HUDEP-2 (cell line): ENCODE results near the gene SLC4A8.

Experiments used
- DNase-seq, 76 experiments: peaks; one replicate each; lab custom pipeline; 2025; ENCODE audit not compliant: unreplicated experiment in 76 of 76; lab: John Stamatoyannopoulos, UW

Gene SLC4A8

GRCh38 chr12:51548241-51548640 lies 123.6 kb downstream of the SLC4A8 start:
- no peak for DNase-seq

GRCh38 chr12:51549637-51550036 lies 125.0 kb downstream of the SLC4A8 start:
- DNase-seq: no peak
